ACC112 (cell line): ENCODE measurements around the gene PXK.
"Not testable (repeated sequence)": the region's sequence is repeated elsewhere in the genome, so short reads cannot be mapped to it uniquely, and the experiment has no call there.

Experiments used
- H2AFZ ChIP-seq: fragments of 200-600 bp; sonication (generic); one replicate; pipeline ENCODE4 v1.6.0; 2017; ENCODE audit warnings: antibody characterized with exemption, low read length; ENCODE audit not compliant: unreplicated experiment
- H3K27ac ChIP-seq: fragments of 200-600 bp; sonication (generic); 2 replicates; pipeline ENCODE4 v1.5.1; 2014; ENCODE audit warnings: low read depth, mild to moderate bottlenecking, antibody characterized with exemption, low read length, moderate library complexity
- H3K27me3 ChIP-seq: fragments of 200-600 bp; sonication (generic); 2 replicates; pipeline ENCODE4 v1.6.1; 2014; ENCODE audit warnings: mild to moderate bottlenecking, antibody characterized with exemption, low read length, moderate library complexity, mixed read lengths; ENCODE audit not compliant: insufficient read depth
- H3K36me3 ChIP-seq: fragments of 200-600 bp; sonication (generic); 2 replicates; pipeline ENCODE4 v1.6.1; 2016; ENCODE audit warnings: mild to moderate bottlenecking, antibody characterized with exemption, low read length, moderate library complexity, mixed read lengths; ENCODE audit not compliant: insufficient read depth
- H3K4me1 ChIP-seq: fragments of 200-600 bp; sonication (generic); one replicate; pipeline ENCODE4 v1.6.1; 2016; ENCODE audit warnings: low read length, mixed read lengths; ENCODE audit not compliant: insufficient read depth, unreplicated experiment, control insufficient read depth
- H3K4me3 ChIP-seq: fragments of 200-600 bp; sonication (generic); 2 replicates; pipeline ENCODE4 v1.5.1; 2014; ENCODE audit warnings: mild to moderate bottlenecking, low read depth, low read length
- H3K79me2 ChIP-seq: fragments of 200-600 bp; sonication (generic); one replicate; pipeline ENCODE4 v1.6.0; 2016; ENCODE audit warnings: low read length; ENCODE audit not compliant: control insufficient read depth, unreplicated experiment, insufficient read depth

Gene PXK

GRCh38 chr3:58332575-58333188, at the start of gene PXK:
PXK (plus strand) TSS chr3:58332892; CDS start chr3:58332989, 97 bp downstream.
- H3K27me3 ChIP-seq = no peaks in the 10 kb centered on the region
- H2AFZ ChIP-seq = peak within 1 kb of the TSS; percentile 100
- H3K27ac ChIP-seq = peak within 1 kb of the TSS; percentile 98
- peaks cover 36% of the 10 kb centered on the region for H3K79me2 ChIP-seq
- H3K36me3 ChIP-seq = no peaks in the 10 kb centered on the region
- peaks cover 32% of the 10 kb centered on the region for H3K4me1 ChIP-seq
- peak within 1 kb of the TSS; percentile 81 for H3K4me3 ChIP-seq

GRCh38 chr3:58285334-58285733, 47.4 kb upstream of the PXK start:
- Histone ChIP-seq H3K27ac (no peak overlapping the region), H2AFZ (no peak overlapping the region), H3K4me3 (no peak overlapping the region), H3K27me3 (no peaks in the 10 kb centered on the region), H3K79me2 (no peaks in the 10 kb centered on the region), H3K36me3 (no peaks in the 10 kb centered on the region), H3K4me1 (no peaks in the 10 kb centered on the region)

GRCh38 chr3:58287354-58287753, 45.3 kb upstream of the PXK start:
- Histone ChIP-seq H3K4me3 (no peak overlapping the region), H3K4me1 (no peaks in the 10 kb centered on the region)

GRCh38 chr3:58288011-58288728, 44.5 kb upstream of the PXK start:
- Histone ChIP-seq H3K79me2 (no peaks in the 10 kb centered on the region), H2AFZ (no peak overlapping the region), H3K4me1 (no peaks in the 10 kb centered on the region), H3K36me3 (no peaks in the 10 kb centered on the region), H3K4me3 (no peak overlapping the region), H3K27me3 (no peaks in the 10 kb centered on the region), H3K27ac (no peak overlapping the region)

More at GRCh38 chr3:58287354-58287753, 45.3 kb upstream of the PXK start:
- H3K36me3 ChIP-seq = no peaks in the 10 kb centered on the region
- no peak overlapping the region for H2AFZ ChIP-seq
- H3K79me2 ChIP-seq = no peaks in the 10 kb centered on the region
- no peaks in the 10 kb centered on the region for H3K27me3 ChIP-seq
- no peak overlapping the region for H3K27ac ChIP-seq

- H3K27ac ChIP-seq, H2AFZ ChIP-seq, H3K4me3 ChIP-seq, H3K79me2 ChIP-seq, H3K27me3 ChIP-seq, H3K36me3 ChIP-seq, H3K4me1 ChIP-seq: not testable (repeated sequence)
Measured at GRCh38 chr3:58288964-58289613, 43.6 kb upstream of the PXK start.

- H2AFZ ChIP-seq, H3K4me3 ChIP-seq, H3K79me2 ChIP-seq, H3K36me3 ChIP-seq, H3K4me1 ChIP-seq, H3K27me3 ChIP-seq, H3K27ac ChIP-seq: not testable (repeated sequence)
Measured at GRCh38 chr3:58290446-58290845, 42.2 kb upstream of the PXK start.

- Histone ChIP-seq H3K4me1 (no peaks in the 10 kb centered on the region), H3K27ac (no peak overlapping the region), H3K36me3 (no peaks in the 10 kb centered on the region), H2AFZ (no peak overlapping the region), H3K4me3 (no peak overlapping the region), H3K79me2 (no peaks in the 10 kb centered on the region), H3K27me3 (no peaks in the 10 kb centered on the region)
Measured at GRCh38 chr3:58291671-58292338, 40.9 kb upstream of the PXK start.

- no peak overlapping the region for H2AFZ ChIP-seq
- H3K36me3 ChIP-seq = no peaks in the 10 kb centered on the region
- H3K4me1 ChIP-seq = no peaks in the 10 kb centered on the region
- H3K27ac ChIP-seq = no peak overlapping the region
- no peak overlapping the region for H3K4me3 ChIP-seq
- H3K79me2 ChIP-seq = no peaks in the 10 kb centered on the region
- peaks cover 1% of the 10 kb centered on the region; the same call in 1 of the 2 replicates for H3K27me3 ChIP-seq
Measured at GRCh38 chr3:58292866-58293265, 39.8 kb upstream of the PXK start.

- peaks cover 4% of the 10 kb centered on the region; the same call in 1 of the 2 replicates for H3K27me3 ChIP-seq
Measured at GRCh38 chr3:58293516-58293915, 39.2 kb upstream of the PXK start.

GRCh38 chr3:58296269-58296668, 36.4 kb upstream of the PXK start:
- Histone ChIP-seq H3K27ac (no peak overlapping the region), H3K79me2 (no peaks in the 10 kb centered on the region), H2AFZ (no peak overlapping the region), H3K4me1 (no peaks in the 10 kb centered on the region), H3K4me3 (no peak overlapping the region), H3K27me3 (peaks cover 19% of the 10 kb centered on the region), H3K36me3 (no peaks in the 10 kb centered on the region)

More at GRCh38 chr3:58293516-58293915, 39.2 kb upstream of the PXK start:
- H3K4me3 ChIP-seq = no peak overlapping the region
- H3K79me2 ChIP-seq = no peaks in the 10 kb centered on the region
- no peak overlapping the region for H2AFZ ChIP-seq
- H3K27ac ChIP-seq = no peak overlapping the region
- H3K36me3 ChIP-seq = no peaks in the 10 kb centered on the region
- no peaks in the 10 kb centered on the region for H3K4me1 ChIP-seq
